Endothelial cell of umbilical vein (primary cell): ENCODE data around the gene KIF26A. TPM values are rescaled to one million over a fixed set of nuclear protein-coding genes. Genes with fewer than 3 reads are reported as not detected.

Experiments used
- BruUV-seq: library from RNA; stranded (reverse); fragments of 400-500 nt; replicated peaks from 2 replicates; lab custom pipeline; 2021; lab: Mats Ljungman, UMichigan
- CTCF ChIA-PET: fragments of 300-600, 350-600 bp; sonication (Branson Sonifier 250); formaldehyde crosslinking; loops from one replicate; lab custom pipeline; 2021; ENCODE audit warnings: antibody characterized with exemption, inconsistent platforms; lab: Charles Lee
- POLR2A ChIA-PET: fragments of 300-600, 350-600 bp; sonication (Branson Sonifier 250); formaldehyde crosslinking; loops from one replicate; lab custom pipeline; 2021; ENCODE audit warnings: antibody characterized with exemption, inconsistent platforms; lab: Charles Lee
- DNase-seq: peaks from one replicate; pipeline ENCODE4 v3.0.0-alpha.2; 2011; ENCODE audit warnings: low read depth, low spot score
- FAIRE-seq: peaks from 2 replicates; lab custom pipeline; 2011; peaks lifted over from hg19 to GRCh38; lab: Jason Lieb, UNC
- H2AFZ ChIP-seq: 2 replicates; pipeline ENCODE4 v1.6.0; 2012; ENCODE audit warnings: low read depth, low read length, control low read depth, inconsistent platforms
- H3K27ac ChIP-seq: 2 replicates; pipeline ENCODE4 v1.5.1; 2011; ENCODE audit warnings: low read depth, mild to moderate bottlenecking, control low read depth, low read length, moderate library complexity; ENCODE audit not compliant: insufficient read depth
- H3K27me3 ChIP-seq, 2 experiments: 2 replicates each; pipeline versions ENCODE4 v1.6.0 to v1.6.1; 2011; ENCODE audit warnings: low read length in 2 of 2, mixed read lengths in 1 of 2; ENCODE audit not compliant: control insufficient read depth in 2 of 2, insufficient read depth in 2 of 2
- H3K36me3 ChIP-seq, 2 experiments: 2 replicates in 1 of 2; 3 replicates in 1 of 2; pipeline ENCODE4 v1.5.1; 2011; ENCODE audit warnings: low read length in 2 of 2, mild to moderate bottlenecking in 1 of 2, moderate library complexity in 1 of 2; ENCODE audit not compliant: control insufficient read depth in 2 of 2, insufficient read depth in 2 of 2; ENCODE audit errors: extremely low read depth in 1 of 2
- H3K4me1 ChIP-seq: 3 replicates; pipeline ENCODE4 v1.5.1; 2011; ENCODE audit warnings: mild to moderate bottlenecking, low read length; ENCODE audit not compliant: control insufficient read depth, insufficient read depth; ENCODE audit errors: extremely low read depth
- H3K4me2 ChIP-seq: 2 replicates; pipeline ENCODE4 v1.6.1; 2011; ENCODE audit warnings: low read length, control low read depth, mixed read lengths; ENCODE audit not compliant: insufficient read depth
- H3K4me3 ChIP-seq, 3 experiments: fragments of 200-600 bp in 1 of 3; sonication (generic), shearing (Covaris generic) in 1 of 3; replicated peaks in 1 of 3; 2 replicates each; pipeline ENCODE4 v1.5.1; 2011 to 2016; ENCODE audit warnings: control low read depth in 3 of 3, low read length in 3 of 3, mild to moderate bottlenecking in 2 of 3, inconsistent platforms in 1 of 3, low read depth in 1 of 3, moderate library complexity in 1 of 3; ENCODE audit not compliant: insufficient read depth in 1 of 3
- H3K79me2 ChIP-seq: 2 replicates; pipeline ENCODE4 v1.6.0; 2012; ENCODE audit warnings: low read length, inconsistent platforms; ENCODE audit not compliant: control insufficient read depth, insufficient read depth
- H3K9ac ChIP-seq: replicated peaks from 2 replicates; pipeline ENCODE3; 2011; ENCODE audit warnings: low read length, control low read depth; ENCODE audit not compliant: insufficient read depth; ENCODE audit errors: extremely low read depth
- H3K9me1 ChIP-seq: replicated peaks from 3 replicates; pipeline ENCODE4 v1.6.0; 2011; ENCODE audit warnings: mild to moderate bottlenecking, low read length; ENCODE audit not compliant: control insufficient read depth, insufficient read depth; ENCODE audit errors: extremely low read depth
- H3K9me3 ChIP-seq: replicated peaks from 2 replicates; pipeline ENCODE4 v1.5.1; 2012; ENCODE audit warnings: low read length, inconsistent platforms; ENCODE audit not compliant: control insufficient read depth, insufficient read depth
- H4K20me1 ChIP-seq: replicated peaks from 2 replicates; pipeline ENCODE3; 2011; ENCODE audit warnings: mild to moderate bottlenecking, low read length; ENCODE audit not compliant: control insufficient read depth, insufficient read depth; ENCODE audit errors: extremely low read depth
- CTCF ChIP-seq, 2 donors: IDR thresholded peaks; 1 replicate in 1 of 2; 2 replicates in 1 of 2; pipeline ENCODE4 v1.5.1; 2011; ENCODE audit warnings: low read length in 2 of 2, mild to moderate bottlenecking in 2 of 2, moderate library complexity in 2 of 2, control low read depth in 1 of 2, inconsistent platforms in 1 of 2, low read depth in 1 of 2; ENCODE audit not compliant: insufficient read depth in 1 of 2; ENCODE audit errors: extremely low read depth in 1 of 2
- EZH2 ChIP-seq: IDR thresholded peaks from 2 replicates; pipeline ENCODE4 v1.6.1; 2012; ENCODE audit warnings: borderline replicate concordance, low read depth, mild to moderate bottlenecking, moderate library complexity, low read length, inconsistent platforms; ENCODE audit not compliant: severe bottlenecking
- FOS ChIP-seq: IDR thresholded peaks from 2 replicates; pipeline ENCODE4 v1.6.1; 2011; ENCODE audit warnings: mild to moderate bottlenecking, low read length, moderate library complexity, borderline replicate concordance; ENCODE audit not compliant: insufficient read depth
- GATA2 ChIP-seq: IDR thresholded peaks from 2 replicates; pipeline ENCODE4 v1.7.0; 2011; ENCODE audit warnings: low read depth, mild to moderate bottlenecking, moderate library complexity, mixed read lengths, low read length; ENCODE audit not compliant: insufficient read length, insufficient read depth
- JUN ChIP-seq: IDR thresholded peaks from 2 replicates; pipeline ENCODE4 v1.6.1; 2011; ENCODE audit warnings: borderline replicate concordance, low read depth; ENCODE audit not compliant: insufficient read length, insufficient read depth
- MYC ChIP-seq: IDR thresholded peaks from one replicate; pipeline ENCODE4 v1.6.1; 2011; ENCODE audit warnings: mild to moderate bottlenecking, low read depth, low read length
- POLR2A ChIP-seq: IDR thresholded peaks from 2 replicates; pipeline ENCODE4 v1.6.1; 2012; ENCODE audit warnings: low read depth, mild to moderate bottlenecking, control low read depth, low read length
- POLR2AphosphoS5 ChIP-seq: IDR thresholded peaks from 2 replicates; pipeline ENCODE4 v1.6.1; 2012; ENCODE audit warnings: low read depth, mild to moderate bottlenecking, control low read depth, low read length, moderate library complexity; ENCODE audit not compliant: insufficient read depth
- dilution Hi-C: fragments of 300-500 bp; cut with MboI; formaldehyde crosslinking; loops from one replicate; pipeline ENCODE4 v1.15.0; 2019; ENCODE audit warnings: low sequenced_read_pairs; ENCODE audit not compliant: extremely low pct_ligation_motif_present
- intact Hi-C: fragments of 100-400 bp; cut with micrococcal nuclease; formaldehyde crosslinking; loops from one replicate; pipeline ENCODE4 v1.10.0; 2022
- polyA plus RNA-seq, 4 experiments: library from polyadenylated mRNA; depleted of rRNA in 3 of 4; stranded (reverse) in 3 of 4; unstranded in 1 of 4; fragments of >200 nt; gene quantifications; 2 replicates each; pipeline versions ENCODE4 v1.2.1 to v1.2.3, GENCODE V29; 2011 to 2012; ENCODE audit warnings: missing spikeins in 1 of 4
- total RNA-seq: library from RNA; stranded (reverse); gene quantifications from 2 replicates; pipeline ENCODE4 v1.2.3, GENCODE V29; 2021
- TF ChIP-seq, protein P1 (sequence below): IDR thresholded peaks from 2 replicates; pipeline ENCODE4 v1.6.1; 2011; ENCODE audit not compliant: insufficient read depth, insufficient read length

Gene KIF26A
- total and polyA plus RNA-seq, 2 donors (not counting 3 experiments of a cell fraction or from before 2014, with no cell fraction given): 3.6 to 10.7 TPM

- TF ChIP-seq GATA2 (no peak), POLR2A (no peak), MYC (no peak), JUN (no peak), CTCF (IDR thresholded peaks at IDR 0.05; ENCODE audit: extremely low read depth in 1 of 2, insufficient read depth in 1 of 2, low read depth in 1 of 2, low read length in 2 of 2) (no peak), FOS (no peak), POLR2AphosphoS5 (no peak), EZH2 (no peak)
- TF ChIP-seq, protein P1, sequence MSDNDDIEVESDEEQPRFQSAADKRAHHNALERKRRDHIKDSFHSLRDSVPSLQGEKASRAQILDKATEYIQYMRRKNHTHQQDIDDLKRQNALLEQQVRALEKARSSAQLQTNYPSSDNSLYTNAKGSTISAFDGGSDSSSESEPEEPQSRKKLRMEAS: no peak
- CTCF ChIA-PET: interaction anchor here (1.3 to 2.4 kb wide), 3 partner anchors 38 to 378 kb away, joined by 4 to 9 read pairs (median 5); no protein-coding TSS in a partner anchor
- Histone ChIP-seq H3K27ac (no peak overlapping the region), H3K36me3 (no peaks in the 10 kb centered on the region), H3K4me3 (no peak overlapping the region), H2AFZ (no peak overlapping the region), H4K20me1 (no peaks in the 10 kb centered on the region), H3K4me1 (peaks cover 11% of the 10 kb centered on the region), H3K9me1 (no peaks in the 10 kb centered on the region), H3K27me3 (no peaks in the 10 kb centered on the region), H3K9me3 (no peaks in the 10 kb centered on the region), H3K9ac (no peak overlapping the region), H3K79me2 (no peaks in the 10 kb centered on the region), H3K4me2 (no peak overlapping the region)
- dilution Hi-C loops: no loop called here
- intact Hi-C loops: loop anchor here (5.0 to 10.0 kb wide), 2 partner anchors 36 to 248 kb away; no protein-coding TSS in a partner anchor
- DNase-seq (no peak), FAIRE-seq (no peak)
- no TSS peak for BruUV-seq
- POLR2A ChIA-PET: no interaction called here
Observed at GRCh38 chr14:104186575-104186974, 48.2 kb downstream of the KIF26A start.
